Subcutaneous preadipocyte (primary cell): ENCODE measurements around the gene SAV1. TPM values are rescaled to one million over a fixed set of nuclear protein-coding genes. Genes with fewer than 3 reads are reported as not detected.

Experiments used
- small RNA-seq: library from RNA; depleted of rRNA; stranded (forward); fragments of <200 nt; gene quantifications from one replicate; pipeline ENCODE3, GENCODE V24; 2012
- total RNA-seq: library from RNA; depleted of rRNA; stranded (reverse); fragments of >200 nt; gene quantifications from 2 replicates; pipeline ENCODE4 v1.2.3, GENCODE V29; 2012

Gene SAV1
- total RNA-seq = 23.5 and 27.4 TPM in 2 replicates

DNA sequence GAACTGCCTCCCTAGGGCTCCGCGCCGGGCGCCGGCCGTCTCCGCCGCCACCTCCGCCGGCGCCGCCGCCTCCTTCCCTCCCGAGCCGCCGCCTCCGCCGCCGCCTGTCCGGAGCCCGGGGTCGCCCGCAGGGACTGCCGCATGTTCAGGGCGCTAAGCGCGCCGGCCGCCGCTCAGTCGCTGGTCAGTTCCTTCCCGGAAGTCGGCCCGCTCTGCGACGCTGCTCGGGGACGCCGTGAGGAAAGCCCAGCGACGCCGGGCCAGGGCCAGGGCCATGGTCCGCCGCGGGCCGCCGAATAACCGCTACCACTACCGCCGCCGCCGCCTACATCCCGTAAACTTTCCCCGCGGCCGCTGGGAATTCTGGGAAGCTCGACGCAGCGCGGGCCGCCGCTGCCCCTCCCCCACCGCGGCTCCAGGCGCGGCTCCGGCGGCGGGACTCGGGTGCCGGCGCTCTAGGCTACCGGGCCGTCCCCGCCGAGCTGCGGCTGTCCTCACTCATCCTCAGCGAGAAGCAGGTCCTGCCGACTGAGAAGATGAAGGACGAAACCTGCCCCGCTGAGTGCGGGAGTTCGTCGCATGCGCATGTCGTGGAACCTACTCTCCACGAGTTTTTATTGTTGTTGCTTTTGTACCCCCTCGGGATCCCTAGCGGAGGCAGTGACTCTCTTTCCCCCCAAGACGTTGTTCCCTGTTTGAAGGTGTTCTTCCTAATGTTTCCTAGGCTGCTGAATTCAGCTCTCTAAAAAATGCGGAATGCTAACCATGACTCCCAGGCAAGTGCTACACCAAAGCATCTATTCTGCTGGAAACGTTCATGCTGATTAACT, at the start of gene SAV1:
Gene SAV1, minus strand, starts transcription at position 311 of the 830 bp plus-strand sequence. CDS start 339 bp downstream, outside the sequence.

Small RNAs within 50 kb of the gene (small RNA-seq; reads per million reads assigned to genes)
- gene RN7SL452P = not detected

Other genes with a start within 250 kb of the SAV1 start
- 30.1 and 43.2 TPM in 2 replicates for gene MAP4K5, start 135.7 kb downstream of the SAV1 start, total RNA-seq
- gene ATL1, start 108.2 kb downstream of the SAV1 start, total RNA-seq = 2.0 and 5.5 TPM in 2 replicates
- gene NIN, start 162.9 kb upstream of the SAV1 start, total RNA-seq = 34.5 and 49.1 TPM in 2 replicates
- not detected in 2 replicates for gene ABHD12B, start 203.7 kb upstream of the SAV1 start, total RNA-seq